NCI-H82 (cell line): ENCODE measurements around the gene CNOT10.
"Not testable (repeated sequence)": the region's sequence is repeated elsewhere in the genome, so short reads cannot be mapped to it uniquely, and the experiment has no call there.

ENCODE experiments used
- DNase-seq: peaks from one replicate; lab custom pipeline; 2025; lab: John Stamatoyannopoulos, UW

Gene CNOT10

GRCh38 chr3:32684800-32685542 lies at the start of gene CNOT10:
Gene CNOT10, plus strand, starts transcription at chr3:32685188. Its CDS starts 273 bp downstream, at chr3:32685461.
- peak; percentile 94 for DNase-seq

GRCh38 chr3:32640939-32641338 lies 44.0 kb upstream of the CNOT10 start:
- DNase-seq = no peak

GRCh38 chr3:32641356-32641755 lies 43.6 kb upstream of the CNOT10 start:
- DNase-seq = no peak

- DNase-seq = peak; percentile 32
Observed at GRCh38 chr3:32643354-32643753, 41.6 kb upstream of the CNOT10 start.

- DNase-seq = no peak
Observed at GRCh38 chr3:32643816-32644215, 41.2 kb upstream of the CNOT10 start.

GRCh38 chr3:32644380-32644779 lies 40.6 kb upstream of the CNOT10 start:
- DNase-seq = no peak

GRCh38 chr3:32646761-32647160 lies 38.2 kb upstream of the CNOT10 start:
- DNase-seq = no peak

- DNase-seq = not testable (repeated sequence)
Observed at GRCh38 chr3:32652337-32653100, 32.5 kb upstream of the CNOT10 start.

- no peak for DNase-seq
Observed at GRCh38 chr3:32655167-32655566, 29.8 kb upstream of the CNOT10 start.

- no peak for DNase-seq
Observed at GRCh38 chr3:32660634-32661033, 24.4 kb upstream of the CNOT10 start.

- no peak for DNase-seq
Observed at GRCh38 chr3:32662647-32663046, 22.3 kb upstream of the CNOT10 start.

GRCh38 chr3:32664630-32665075 lies 20.3 kb upstream of the CNOT10 start:
- peak; percentile 29 for DNase-seq

GRCh38 chr3:32667072-32667582 lies 17.9 kb upstream of the CNOT10 start:
- DNase-seq = no peak

- not testable (repeated sequence) for DNase-seq
Observed at GRCh38 chr3:32669226-32669625, 15.8 kb upstream of the CNOT10 start.

- DNase-seq = not testable (repeated sequence)
Observed at GRCh38 chr3:32673730-32674129, 11.3 kb upstream of the CNOT10 start.

- DNase-seq = no peak
Observed at GRCh38 chr3:32675164-32675563, 9.8 kb upstream of the CNOT10 start.

- no peak for DNase-seq
Observed at GRCh38 chr3:32675650-32676049, 9.3 kb upstream of the CNOT10 start.

- DNase-seq = no peak
Observed at GRCh38 chr3:32681811-32682210, 3.2 kb upstream of the CNOT10 start.

GRCh38 chr3:32684029-32684799 lies 774 bp upstream of the CNOT10 start:
- no peak for DNase-seq

GRCh38 chr3:32685543-32686185 lies 676 bp downstream of the CNOT10 start:
- peak; percentile 28 for DNase-seq

- DNase-seq = no peak
Observed at GRCh38 chr3:32686713-32687112, 1.7 kb downstream of the CNOT10 start.

GRCh38 chr3:32691847-32692246 lies 6.9 kb downstream of the CNOT10 start:
- DNase-seq = no peak
